A549 (cell line): ENCODE data around the gene AK8. TPM values are rescaled to one million over a fixed set of nuclear protein-coding genes. Genes with fewer than 3 reads are reported as not detected.

Experiments used
- ATAC-seq, 2 experiments: fragments of 200-7000 bp in 1 of 2; fragments of >200 bp in 1 of 2; cut with Nextera tagmentation in 1 of 2; cut with Tn5 transposase in 1 of 2; 3 replicates each; pipeline versions ENCODE4 v1.8.0 to v1.9.1; 2018 to 2020; ENCODE audit warnings: mild to moderate bottlenecking in 1 of 2, moderate library complexity in 1 of 2
- CTCF ChIA-PET: fragments of 300-600 bp; sonication (Branson Sonifier 250); formaldehyde crosslinking; extraction: SDS; loops from one replicate; lab custom pipeline; 2021; ENCODE audit warnings: antibody characterized with exemption, inconsistent platforms; lab: Yijun Ruan, JAX
- POLR2A ChIA-PET: fragments of 350-600 bp; formaldehyde crosslinking; extraction: SDS; loops from one replicate; lab custom pipeline; 2021; ENCODE audit warnings: antibody characterized with exemption, inconsistent platforms; lab: Yijun Ruan, JAX
- DNase-seq, 2 experiments: peaks; one replicate each; pipeline versions ENCODE4 v3.0.0 to v3.0.0-alpha.2; 2011 to 2016; ENCODE audit warnings: low read depth in 1 of 2, low spot score in 1 of 2
- FAIRE-seq: peaks from 2 replicates; lab custom pipeline; 2011; peaks lifted over from hg19 to GRCh38; lab: Jason Lieb, UNC
- H3K27ac ChIP-seq, 2 experiments: fragments of >200 bp; sonication (Bioruptor Twin); formaldehyde crosslinking; 3 replicates each; pipeline ENCODE4 v1.5.1; 2016 to 2017
- H3K4me1 ChIP-seq: fragments of >200 bp; sonication (Bioruptor Twin); formaldehyde crosslinking; 3 replicates; pipeline ENCODE4 v1.6.1; 2016
- H3K4me2 ChIP-seq: fragments of >200 bp; sonication (Bioruptor Twin); formaldehyde crosslinking; 3 replicates; pipeline ENCODE4 v1.6.1; 2016
- H3K4me3 ChIP-seq: fragments of >200 bp; sonication (Bioruptor Twin); formaldehyde crosslinking; 3 replicates; pipeline ENCODE4 v1.5.1; 2016
- H3K9me3 ChIP-seq: fragments of >200 bp; sonication (Bioruptor Twin); formaldehyde crosslinking; 3 replicates; pipeline ENCODE4 v1.6.1; 2016
- ATOH8 ChIP-seq: fragments of 250-450 bp; sonication (Bioruptor Pico); IDR thresholded peaks from 2 replicates; pipeline ENCODE4 v1.5.0; 2020; ENCODE audit warnings: low read depth, mild to moderate bottlenecking, moderate library complexity
- BCL3 ChIP-seq: fragments of >200 bp; sonication (Bioruptor Twin); formaldehyde crosslinking; IDR thresholded peaks from 3 replicates; pipeline ENCODE4 v1.6.1; 2016
- BHLHE40 ChIP-seq: IDR thresholded peaks from 2 replicates; pipeline ENCODE4 v1.6.1; 2012; ENCODE audit warnings: low read depth, low read length, inconsistent platforms
- CTCF ChIP-seq: fragments of >200 bp; sonication (Bioruptor Twin); formaldehyde crosslinking; IDR thresholded peaks from 3 replicates; pipeline ENCODE4 v1.5.1; 2016
- EHMT2 ChIP-seq: fragments of 200-600 bp; sonication (generic); IDR thresholded peaks from 2 replicates; pipeline ENCODE4 v1.6.1; 2016; ENCODE audit warnings: antibody characterized with exemption, low read depth, mild to moderate bottlenecking, moderate library complexity
- ELK1 ChIP-seq: fragments of 150-350 bp; IDR thresholded peaks from 2 replicates; pipeline ENCODE4 v1.6.1; 2014; ENCODE audit warnings: low read depth, mild to moderate bottlenecking, low read length
- EP300 ChIP-seq, 2 experiments: fragments of >200 bp; sonication (Bioruptor Twin); formaldehyde crosslinking; IDR thresholded peaks; 2 replicates in 1 of 2; 3 replicates in 1 of 2; pipeline ENCODE4 v1.6.1; 2016 to 2017
- FOSL2 ChIP-seq, 2 experiments: fragments of 450-650 bp in 1 of 2; fragments of >200 bp in 1 of 2; sonication (Bioruptor Twin) in 1 of 2; formaldehyde crosslinking; IDR thresholded peaks; 2 replicates each; pipeline versions ENCODE4 v1.5.0 to v1.6.1; 2016 to 2020; ENCODE audit warnings: mild to moderate bottlenecking in 1 of 2, moderate library complexity in 1 of 2
- HDAC2 ChIP-seq: fragments of 200-600 bp; sonication (generic); IDR thresholded peaks from 2 replicates; pipeline ENCODE4 v1.6.1; 2016
- HES2 ChIP-seq: fragments of >200 bp; sonication (Bioruptor Twin); formaldehyde crosslinking; IDR thresholded peaks from 2 replicates; pipeline ENCODE4 v1.6.1; 2016
- HEYL ChIP-seq: fragments of 250-450 bp; sonication (Bioruptor Pico); IDR thresholded peaks from 2 replicates; pipeline ENCODE4 v1.8.0; 2021; ENCODE audit warnings: mild to moderate bottlenecking, moderate library complexity
- HOXB5 ChIP-seq: fragments of 250-450 bp; sonication (Bioruptor Pico); IDR thresholded peaks from 2 replicates; pipeline ENCODE4 v1.5.0; 2020; ENCODE audit warnings: mild to moderate bottlenecking, moderate library complexity
- JUN ChIP-seq, 2 experiments: fragments of >200 bp; sonication (Bioruptor Twin); formaldehyde crosslinking; IDR thresholded peaks; 2 replicates in 1 of 2; 3 replicates in 1 of 2; pipeline ENCODE4 v1.6.1; 2016 to 2017
- MAFK ChIP-seq: fragments of 450-650 bp; IDR thresholded peaks from 2 replicates; pipeline ENCODE4 v1.6.1; 2014; ENCODE audit not compliant: partially characterized antibody
- MAZ ChIP-seq: fragments of 150-350 bp; IDR thresholded peaks from 2 replicates; pipeline ENCODE4 v1.6.1; 2014; ENCODE audit warnings: antibody characterized with exemption, low read depth, low read length, borderline replicate concordance
- MYC ChIP-seq: IDR thresholded peaks from 2 replicates; pipeline ENCODE4 v1.6.1; 2012; ENCODE audit warnings: mild to moderate bottlenecking, inconsistent platforms, low read length, improper control_type of control experiment, borderline replicate concordance
- NPAS2 ChIP-seq: fragments of 250-450 bp; sonication (Bioruptor Pico); IDR thresholded peaks from 2 replicates; pipeline ENCODE4 v1.8.0; 2022; ENCODE audit warnings: mild to moderate bottlenecking, moderate library complexity, borderline replicate concordance
- RAD21 ChIP-seq, 2 experiments: fragments of >200 bp in 1 of 2; sonication (Bioruptor Twin) in 1 of 2; formaldehyde crosslinking in 1 of 2; IDR thresholded peaks in 1 of 2; conservative IDR thresholded peaks in 1 of 2; 2 replicates in 1 of 2; 3 replicates in 1 of 2; pipeline ENCODE4 v1.6.1; 2012 to 2018; ENCODE audit warnings: inconsistent platforms in 1 of 2
- RCOR1 ChIP-seq: fragments of 150-350 bp; IDR thresholded peaks from 2 replicates; pipeline ENCODE4 v1.6.1; 2014; ENCODE audit warnings: antibody characterized with exemption, low read length, low read depth
- REST ChIP-seq: fragments of 200-600 bp; sonication (generic); IDR thresholded peaks from 2 replicates; pipeline ENCODE4 v1.6.1; 2016; ENCODE audit warnings: antibody characterized with exemption, mild to moderate bottlenecking, moderate library complexity
- RFX5 ChIP-seq: fragments of 450-650 bp; IDR thresholded peaks from 2 replicates; pipeline ENCODE4 v1.7.1; 2014; ENCODE audit warnings: antibody characterized with exemption, mild to moderate bottlenecking, moderate library complexity
- SMC3 ChIP-seq: fragments of >200 bp; sonication (Bioruptor Twin); formaldehyde crosslinking; IDR thresholded peaks from 3 replicates; pipeline ENCODE4 v1.6.1; 2018; ENCODE audit warnings: inconsistent platforms
- SREBF2 ChIP-seq: fragments of 450-650 bp; IDR thresholded peaks from 2 replicates; pipeline ENCODE4 v1.6.1; 2014; ENCODE audit warnings: mild to moderate bottlenecking, moderate library complexity
- ZC3H11A ChIP-seq: fragments of 450-650 bp; IDR thresholded peaks from 2 replicates; pipeline ENCODE4 v1.6.1; 2014; ENCODE audit warnings: antibody characterized with exemption, mild to moderate bottlenecking
- ZFP36 ChIP-seq: fragments of 450-650 bp; IDR thresholded peaks from 2 replicates; pipeline ENCODE4 v1.6.1; 2014; ENCODE audit warnings: borderline replicate concordance; ENCODE audit not compliant: partially characterized antibody
- ZNF302 ChIP-seq: fragments of 250-450 bp; sonication (Bioruptor Pico); IDR thresholded peaks from 2 replicates; pipeline ENCODE4 v1.9.0; 2021; ENCODE audit warnings: inconsistent platforms, mild to moderate bottlenecking, moderate library complexity
- WGBS: methylation state at CpG from one replicate; pipeline ENCODE4 v1.1.6; 2017; ENCODE audit errors: missing lambda C conversion rate; 5-methylcytosine and 5-hydroxymethylcytosine counted together
- polyA plus RNA-seq, 4 experiments: library from polyadenylated mRNA; depleted of rRNA in 3 of 4; stranded (reverse); fragments of >200 nt; fragmentation: RNase III in 1 of 4; extraction: RNeasy Plus Mini Kit Qiagen cat#74134 plus additional on column Dnase treatment in 1 of 4; gene quantifications; 2 replicates in 3 of 4; 3 replicates in 1 of 4; pipeline ENCODE4 v1.2.3, GENCODE V29; 2011 to 2017

Gene AK8
- polyA plus RNA-seq, 2 of the 4 experiments (the other 2 are of a cell fraction): 0.61 to 0.63 TPM

GRCh38 chr9:132732326-132733259, 145.5 kb downstream of the AK8 start:
- POLR2A ChIA-PET: no interaction called here
- no peak for DNase-seq
- no peak overlapping the region for H3K4me3 ChIP-seq
- H3K4me2 ChIP-seq: no peak overlapping the region
- ATAC-seq: no peak
- H3K27ac ChIP-seq: no peak overlapping the region
- no peaks in the 10 kb centered on the region for H3K4me1 ChIP-seq
- 59% methylated on average over 17 of the region's 17 CpGs for WGBS
- FAIRE-seq: no peak
- no peaks in the 10 kb centered on the region for H3K9me3 ChIP-seq
- TF ChIP-seq CTCF (no peak), BCL3 (no peak), ZNF302 (CRISPR knock-in tag) (no peak), BHLHE40 (no peak), SREBF2 (no peak), JUN (IDR thresholded peaks at IDR 0.05) (no peak), MAZ (no peak), MAFK (no peak), EHMT2 (no peak), EP300 (IDR thresholded peaks at IDR 0.05) (no peak), HDAC2 (no peak), SMC3 (no peak)
- CTCF ChIA-PET: interaction anchor here (0.6 to 1.4 kb wide), 2 partner anchors 35 to 564 kb away, joined by 3 to 4 read pairs; no protein-coding TSS in a partner anchor

GRCh38 chr9:132731230-132731629, 146.9 kb downstream of the AK8 start:
- CTCF ChIA-PET: interaction anchor here (1.0 kb wide), 1 partner anchor 37 kb away, joined by 3 read pairs; no protein-coding TSS in a partner anchor

More at GRCh38 chr9:132731230-132731629, 146.9 kb downstream of the AK8 start:
- DNase-seq (no peak), FAIRE-seq (no peak), ATAC-seq (no peak)
- Histone ChIP-seq H3K9me3 (no peaks in the 10 kb centered on the region), H3K4me3 (no peak overlapping the region), H3K27ac (no peak overlapping the region), H3K4me1 (no peaks in the 10 kb centered on the region), H3K4me2 (no peak overlapping the region)
- POLR2A ChIA-PET: no interaction called here
- WGBS: 15% methylated on average over 3 of the region's 3 CpGs
- no peak for TF ChIP-seq MYC
- no peak for TF ChIP-seq EHMT2
- TF ChIP-seq BHLHE40: no peak
- no peak for TF ChIP-seq HOXB5 (CRISPR knock-in tag)
- no peak for TF ChIP-seq HEYL (CRISPR knock-in tag)
- TF ChIP-seq ZFP36: no peak
- no peak for TF ChIP-seq ATOH8 (CRISPR knock-in tag)
- TF ChIP-seq HES2: no peak
- TF ChIP-seq RFX5: no peak
- TF ChIP-seq REST: no peak
- no peak for TF ChIP-seq HDAC2
- TF ChIP-seq NPAS2 (CRISPR knock-in tag): no peak
- no peak for TF ChIP-seq RAD21 (conservative IDR thresholded peaks at IDR 0.05 in 1 of 2, IDR thresholded peaks at IDR 0.05 in 1 of 2)
- TF ChIP-seq ELK1: no peak
- TF ChIP-seq FOSL2 (IDR thresholded peaks at IDR 0.05): no peak
- TF ChIP-seq FOSL2 (CRISPR knock-in tag; IDR thresholded peaks at IDR 0.05): no peak
- TF ChIP-seq RCOR1: no peak
- TF ChIP-seq MAZ: no peak
- TF ChIP-seq ZC3H11A: no peak
- TF ChIP-seq JUN (IDR thresholded peaks at IDR 0.05): no peak
